ENCODE measurements around the gene GPRC5C.

- TF ChIP-seq EZH2 (IDR thresholded peaks at IDR 0.05; ENCODE audit: insufficient read depth, low read length) (no peak), CTCF (IDR thresholded peaks at IDR 0.05; ENCODE audit: insufficient read depth, low read depth, low read length) (no peak)
Observed at GRCh38 chr17:74390680-74391653, 40.9 kb upstream of the GPRC5C start.
